K562 (cell line): ENCODE data around the gene LMAN2. TPM values are rescaled to one million over a fixed set of nuclear protein-coding genes. Genes with fewer than 3 reads are reported as not detected.

Source experiments
- BRD4 ChIP-seq: fragments of 200-600 bp; sonication (generic); IDR thresholded peaks from 2 replicates; pipeline ENCODE4 v1.6.1; 2017; ENCODE audit warnings: inconsistent platforms
- CBX8 ChIP-seq: fragments of 200-600 bp; sonication (generic); IDR thresholded peaks from 2 replicates; pipeline ENCODE4 v1.6.1; 2012; ENCODE audit warnings: borderline replicate concordance, mixed run types, low read depth, mild to moderate bottlenecking, moderate library complexity, mixed read lengths, low read length, control low read depth, inconsistent platforms; ENCODE audit not compliant: poor library complexity, severe bottlenecking; ENCODE audit errors: extremely low read depth
- CXXC5 ChIP-seq: fragments of 250-450 bp; sonication (Bioruptor Pico); IDR thresholded peaks from 2 replicates; pipeline ENCODE4 v1.8.0; 2022; ENCODE audit warnings: inconsistent platforms, mild to moderate bottlenecking, moderate library complexity
- MBD2 ChIP-seq: sonication (generic); IDR thresholded peaks from 2 replicates; pipeline ENCODE4 v1.6.1; 2016; ENCODE audit warnings: low read depth, borderline replicate concordance
- NELFE ChIP-seq: IDR thresholded peaks from 2 replicates; pipeline ENCODE4 v1.6.1; 2011; ENCODE audit warnings: mild to moderate bottlenecking; ENCODE audit not compliant: insufficient read depth, insufficient read length
- NR2F6 ChIP-seq: fragments of 450-650 bp; formaldehyde crosslinking; IDR thresholded peaks from 2 replicates; pipeline ENCODE4 v1.4.0; 2020; ENCODE audit warnings: mild to moderate bottlenecking
- PML ChIP-seq: IDR thresholded peaks from 2 replicates; pipeline ENCODE4 v1.6.1; 2012; ENCODE audit warnings: low read length, inconsistent platforms
- POLR2G ChIP-seq: fragments of 200-400 bp; formaldehyde crosslinking; IDR thresholded peaks from 2 replicates; pipeline ENCODE4 v1.6.1; 2017; ENCODE audit warnings: low read depth, mild to moderate bottlenecking, antibody characterized with exemption, low read length, moderate library complexity
- RAD51 ChIP-seq: fragments of 450-650 bp; IDR thresholded peaks from 2 replicates; pipeline ENCODE4 v1.7.1; 2016; ENCODE audit warnings: low read depth, mild to moderate bottlenecking, borderline replicate concordance
- RCOR1 ChIP-seq, 2 experiments: IDR thresholded peaks; 2 replicates each; pipeline ENCODE4 v1.6.1; 2012; ENCODE audit warnings: low read depth in 2 of 2, low read length in 2 of 2, borderline replicate concordance in 1 of 2, improper control_type of control experiment in 1 of 2
- SMAD4 ChIP-seq: fragments of 250-450 bp; sonication (Bioruptor Pico); conservative IDR thresholded peaks from 2 replicates; pipeline ENCODE4 v1.8.0; 2021; ENCODE audit warnings: inconsistent platforms, mild to moderate bottlenecking, moderate library complexity
- SMARCA5 ChIP-seq: fragments of 450-650 bp; IDR thresholded peaks from 2 replicates; pipeline ENCODE4 v1.6.1; 2016
- TBP ChIP-seq: optimal IDR thresholded peaks from 2 replicates; pipeline ENCODE3; 2011; ENCODE audit warnings: low read depth, low read length, improper control_type of control experiment
- U2AF1 ChIP-seq: fragments of 200-400 bp; formaldehyde crosslinking; optimal IDR thresholded peaks from 2 replicates; pipeline ENCODE3; 2017; ENCODE audit warnings: mild to moderate bottlenecking, low read depth, low read length, moderate library complexity
- ZBTB1 ChIP-seq: sonication (generic); formaldehyde crosslinking; IDR thresholded peaks from 2 replicates; pipeline ENCODE4 v1.8.1; 2023; ENCODE audit warnings: missing genetic modification reagents, low read depth, mild to moderate bottlenecking, borderline replicate concordance
- ZNF239 ChIP-seq: fragments of 250-450 bp; sonication (Bioruptor Pico); IDR thresholded peaks from 2 replicates; pipeline ENCODE4 v1.4.0; 2020; ENCODE audit warnings: mild to moderate bottlenecking
- ZNF79 ChIP-seq: fragments of 250-450 bp; sonication (Bioruptor Pico); IDR thresholded peaks from 2 replicates; pipeline ENCODE4 v1.4.0; 2020; ENCODE audit warnings: low read depth, mild to moderate bottlenecking, moderate library complexity
- polyA plus RNA-seq, 8 experiments: library from polyadenylated mRNA; depleted of rRNA in 4 of 8; stranded (reverse) in 5 of 8; unstranded in 3 of 8; fragments of >200 nt; fragmentation: Nextera tagmentation in 2 of 8; fragmentation: Illumina TruSeq in 1 of 8; extraction: Ambion mirVana in 2 of 8; extraction: Trizol in 1 of 8; gene quantifications; 2 replicates each; pipeline versions ENCODE4 v1.2.1 to v1.2.3, GENCODE V29; 2011 to 2014; ENCODE audit warnings: inconsistent platforms in 1 of 8, missing spikeins in 1 of 8
- total RNA-seq, 7 experiments: library from RNA; depleted of rRNA in 6 of 7; stranded (reverse); fragments of >200 nt in 6 of 7; fragmentation: Illumina TruSeq in 2 of 7; extraction: Trizol in 2 of 7; gene quantifications; 2 replicates each; pipeline versions ENCODE4 v1.2.1 to v1.2.3, GENCODE V29; 2011 to 2021; ENCODE audit warnings: low replicate concordance in 1 of 7
- TF ChIP-seq, protein P1 (sequence below): sonication (generic); IDR thresholded peaks from 2 replicates; pipeline ENCODE4 v1.6.1; 2016
- TF ChIP-seq, protein P2 (sequence below), 2 experiments: fragments of 450-650 bp; IDR thresholded peaks; 2 replicates each; pipeline ENCODE4 v1.6.1; 2016; ENCODE audit warnings: mild to moderate bottlenecking in 2 of 2, borderline replicate concordance in 1 of 2, low read depth in 1 of 2, moderate library complexity in 1 of 2

Gene LMAN2
- total and polyA plus RNA-seq, 9 of the 15 experiments (the other 6 are each of a cell fraction or from before 2014, with no cell fraction given): 2.7 to 254 (median 136) TPM

DNA sequence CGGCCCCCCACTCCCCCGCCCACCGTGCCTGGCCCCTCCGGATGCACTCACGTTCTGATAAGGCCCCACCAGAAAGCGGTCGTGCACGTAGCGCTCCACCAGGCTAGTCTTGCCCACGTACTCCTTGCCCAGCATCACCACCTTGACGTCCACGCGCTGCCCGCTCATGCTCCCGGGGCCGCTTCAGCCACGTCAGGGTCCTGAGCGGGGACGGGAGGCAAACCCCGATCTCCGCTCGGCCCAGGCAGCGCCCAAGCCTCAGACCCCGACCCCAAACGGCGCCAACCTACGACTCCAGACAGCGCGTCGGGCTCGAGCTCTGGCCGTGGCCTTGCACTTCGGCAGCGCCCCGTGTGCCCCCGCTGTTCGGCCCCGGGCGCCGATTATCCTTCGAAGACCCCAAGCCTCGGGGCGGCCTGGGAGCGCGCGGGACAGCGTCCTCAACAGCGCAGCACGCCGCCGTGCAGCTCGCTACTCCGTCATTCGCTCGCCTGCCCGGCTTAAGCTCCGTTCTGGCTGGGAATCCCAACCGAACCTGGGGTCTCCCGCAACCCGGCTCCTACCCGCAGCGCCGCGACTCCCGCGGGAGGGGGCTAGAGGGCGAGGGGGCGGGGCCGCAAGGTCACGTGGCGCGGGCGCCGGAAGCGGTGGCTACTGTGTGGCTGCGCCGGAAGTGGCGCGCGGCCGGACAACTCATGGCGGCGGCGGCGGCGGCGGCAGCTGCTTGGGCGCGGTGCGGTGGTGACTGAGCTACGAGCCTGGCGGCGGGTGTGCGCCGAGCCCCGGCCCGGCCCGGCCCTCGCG lies 48.1 kb downstream of the LMAN2 start, which contains the start of the genes PRELID1 and RAB24 (continued):
- TF ChIP-seq SMAD4 (CRISPR knock-in tag): 0 out of 2 replicates have a peak, but pooled peaks have one; percentile 16
- peak; percentile 55; the same call in 1 of the 2 replicates for TF ChIP-seq ZBTB1 (CRISPR knock-in tag)
- peak; percentile 38 for TF ChIP-seq TBP
- no peak for TF ChIP-seq MBD2
- TF ChIP-seq BRD4: 0 out of 2 replicates have a peak, but pooled peaks have one; percentile 59
- TF ChIP-seq, protein P1, sequence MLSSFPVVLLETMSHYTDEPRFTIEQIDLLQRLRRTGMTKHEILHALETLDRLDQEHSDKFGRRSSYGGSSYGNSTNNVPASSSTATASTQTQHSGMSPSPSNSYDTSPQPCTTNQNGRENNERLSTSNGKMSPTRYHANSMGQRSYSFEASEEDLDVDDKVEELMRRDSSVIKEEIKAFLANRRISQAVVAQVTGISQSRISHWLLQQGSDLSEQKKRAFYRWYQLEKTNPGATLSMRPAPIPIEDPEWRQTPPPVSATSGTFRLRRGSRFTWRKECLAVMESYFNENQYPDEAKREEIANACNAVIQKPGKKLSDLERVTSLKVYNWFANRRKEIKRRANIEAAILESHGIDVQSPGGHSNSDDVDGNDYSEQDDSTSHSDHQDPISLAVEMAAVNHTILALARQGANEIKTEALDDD: no peak
- TF ChIP-seq NR2F6 (CRISPR knock-in tag): no peak
- TF ChIP-seq CXXC5 (CRISPR knock-in tag): peak; percentile 80
- TF ChIP-seq RAD51: peak; percentile 91
- TF ChIP-seq PML: peak; percentile 44
- TF ChIP-seq CBX8: no peak
- TF ChIP-seq, protein P2, sequence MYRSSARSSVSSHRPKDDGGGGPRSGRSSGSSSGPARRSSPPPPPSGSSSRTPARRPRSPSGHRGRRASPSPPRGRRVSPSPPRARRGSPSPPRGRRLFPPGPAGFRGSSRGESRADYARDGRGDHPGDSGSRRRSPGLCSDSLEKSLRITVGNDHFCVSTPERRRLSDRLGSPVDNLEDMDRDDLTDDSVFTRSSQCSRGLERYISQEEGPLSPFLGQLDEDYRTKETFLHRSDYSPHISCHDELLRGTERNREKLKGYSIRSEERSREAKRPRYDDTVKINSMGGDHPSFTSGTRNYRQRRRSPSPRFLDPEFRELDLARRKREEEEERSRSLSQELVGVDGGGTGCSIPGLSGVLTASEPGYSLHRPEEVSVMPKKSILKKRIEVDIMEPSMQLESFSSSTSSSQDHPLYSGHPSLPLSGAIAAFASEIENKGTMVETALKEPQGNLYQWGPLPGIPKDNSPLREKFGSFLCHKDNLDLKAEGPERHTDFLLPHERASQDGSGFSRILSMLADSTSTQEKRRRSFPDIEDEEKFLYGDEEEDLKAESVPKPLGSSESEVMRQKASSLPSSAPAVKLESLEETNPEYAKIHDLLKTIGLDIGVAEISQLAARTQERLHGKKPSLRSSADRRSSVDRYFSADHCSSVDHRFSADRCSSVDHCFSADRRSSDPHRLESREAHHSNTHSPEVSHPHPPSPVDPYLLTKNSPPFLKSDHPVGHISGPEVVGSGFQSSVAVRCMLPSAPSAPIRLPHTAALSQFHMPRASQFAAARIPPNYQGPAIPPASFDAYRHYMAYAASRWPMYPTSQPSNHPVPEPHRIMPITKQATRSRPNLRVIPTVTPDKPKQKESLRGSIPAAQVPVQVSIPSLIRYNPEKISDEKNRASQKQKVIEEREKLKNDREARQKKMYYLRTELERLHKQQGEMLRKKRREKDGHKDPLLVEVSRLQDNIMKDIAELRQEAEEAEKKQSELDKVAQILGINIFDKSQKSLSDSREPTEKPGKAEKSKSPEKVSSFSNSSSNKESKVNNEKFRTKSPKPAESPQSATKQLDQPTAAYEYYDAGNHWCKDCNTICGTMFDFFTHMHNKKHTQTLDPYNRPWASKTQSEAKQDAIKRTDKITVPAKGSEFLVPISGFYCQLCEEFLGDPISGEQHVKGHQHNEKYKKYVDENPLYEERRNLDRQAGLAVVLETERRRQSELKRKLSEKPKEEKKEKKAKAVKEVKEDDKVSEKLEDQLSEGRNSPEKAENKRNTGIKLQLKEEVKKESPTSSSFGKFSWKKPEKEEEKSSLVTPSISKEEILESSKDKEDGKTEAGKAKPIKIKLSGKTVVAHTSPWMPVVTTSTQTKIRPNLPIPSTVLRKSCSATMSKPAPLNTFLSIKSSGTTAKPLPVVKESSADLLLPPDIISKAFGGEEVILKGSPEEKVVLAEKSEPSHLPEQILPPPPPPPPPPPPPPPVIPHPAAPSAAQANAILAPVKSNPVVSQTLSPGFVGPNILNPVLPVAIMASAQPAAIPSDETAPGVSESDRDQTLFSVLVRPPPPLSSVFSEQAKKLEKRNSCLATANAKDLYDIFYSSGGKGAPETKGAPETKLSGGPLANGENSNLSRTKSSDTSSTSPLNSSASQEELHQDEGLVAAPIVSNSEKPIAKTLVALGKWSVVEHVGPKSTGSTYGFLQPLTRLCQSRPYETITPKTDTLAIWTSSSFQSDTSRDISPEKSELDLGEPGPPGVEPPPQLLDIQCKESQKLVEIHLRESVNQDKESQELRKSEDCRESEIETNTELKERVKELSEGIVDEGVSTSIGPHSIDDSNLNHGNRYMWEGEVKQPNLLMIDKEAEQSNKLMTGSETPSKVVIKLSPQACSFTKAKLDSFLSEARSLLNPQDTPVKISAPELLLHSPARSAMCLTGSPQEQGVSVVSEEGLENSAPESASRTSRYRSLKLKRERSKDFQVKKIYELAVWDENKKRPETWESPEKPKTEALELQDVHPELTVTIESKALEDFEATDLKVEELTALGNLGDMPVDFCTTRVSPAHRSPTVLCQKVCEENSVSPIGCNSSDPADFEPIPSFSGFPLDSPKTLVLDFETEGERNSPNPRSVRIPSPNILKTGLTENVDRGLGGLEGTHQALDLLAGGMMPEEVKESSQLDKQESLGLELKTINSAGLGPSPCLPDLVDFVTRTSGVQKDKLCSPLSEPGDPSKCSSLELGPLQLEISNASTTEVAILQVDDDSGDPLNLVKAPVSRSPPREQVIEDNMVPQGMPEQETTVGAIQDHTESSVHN (IDR thresholded peaks at IDR 0.05; ENCODE audit: borderline replicate concordance in 1 of 2, low read depth in 1 of 2): no peak
- TF ChIP-seq SMARCA5: peak; percentile 18; the same call in 1 of the 2 replicates
- no peak for TF ChIP-seq ZNF79 (CRISPR knock-in tag)
- peak; percentile 92 for TF ChIP-seq POLR2G
- no peak for TF ChIP-seq ZNF239 (CRISPR knock-in tag)
- TF ChIP-seq NELFE: no peak
- TF ChIP-seq RCOR1 (IDR thresholded peaks at IDR 0.05; ENCODE audit: borderline replicate concordance in 1 of 2, low read depth in 2 of 2, low read length in 2 of 2): 0 out of 4 replicates have a peak, but pooled peaks of 1 of the 2 experiments have one; percentile 20
- TF ChIP-seq U2AF1: peak; percentile 50
